ENCODE results near the gene PCNX4.

PCNX4 gene

DNA sequence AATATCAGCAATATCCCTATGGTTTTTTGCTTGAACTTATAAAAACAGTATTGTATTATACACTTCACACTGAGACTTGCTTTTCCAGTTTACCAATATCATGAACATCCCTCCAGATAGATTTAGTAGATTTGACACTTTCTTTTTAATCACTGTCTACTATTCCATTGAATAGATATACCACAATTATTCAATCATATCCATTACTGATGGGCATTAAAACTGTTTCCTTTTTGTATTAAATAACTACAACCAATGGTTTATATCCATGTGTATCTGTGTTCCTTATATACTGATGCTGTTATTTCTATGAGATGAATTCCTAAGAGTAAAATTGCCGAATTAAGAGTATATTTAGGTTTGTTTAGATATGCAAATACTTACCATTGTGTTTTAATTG, 86.4 kb downstream of the PCNX4 start:
- no peak overlapping the region for H3K27ac ChIP-seq (ENCODE audit: low read depth, low read length, poor library complexity, severe bottlenecking)
- no peak overlapping the region for H3K9ac ChIP-seq (ENCODE audit: low read length)
- peaks cover 5% of the 10 kb centered on the region; the same call in 1 of the 2 replicates for H3K9me3 ChIP-seq (ENCODE audit: low read length)
- H3K4me2 ChIP-seq (ENCODE audit: low read length): no peak overlapping the region
- no peaks in the 10 kb centered on the region for H3K9me2 ChIP-seq (ENCODE audit: low read depth, low read length)
- H3F3A ChIP-seq (ENCODE audit: insufficient read depth, low read length): no peaks in the 10 kb centered on the region
- no peaks in the 10 kb centered on the region for H3K27me3 ChIP-seq (ENCODE audit: insufficient read depth, low read length)
- no peaks in the 10 kb centered on the region for H4K20me1 ChIP-seq (ENCODE audit: insufficient read depth, low read length)
- TF ChIP-seq, protein P1, sequence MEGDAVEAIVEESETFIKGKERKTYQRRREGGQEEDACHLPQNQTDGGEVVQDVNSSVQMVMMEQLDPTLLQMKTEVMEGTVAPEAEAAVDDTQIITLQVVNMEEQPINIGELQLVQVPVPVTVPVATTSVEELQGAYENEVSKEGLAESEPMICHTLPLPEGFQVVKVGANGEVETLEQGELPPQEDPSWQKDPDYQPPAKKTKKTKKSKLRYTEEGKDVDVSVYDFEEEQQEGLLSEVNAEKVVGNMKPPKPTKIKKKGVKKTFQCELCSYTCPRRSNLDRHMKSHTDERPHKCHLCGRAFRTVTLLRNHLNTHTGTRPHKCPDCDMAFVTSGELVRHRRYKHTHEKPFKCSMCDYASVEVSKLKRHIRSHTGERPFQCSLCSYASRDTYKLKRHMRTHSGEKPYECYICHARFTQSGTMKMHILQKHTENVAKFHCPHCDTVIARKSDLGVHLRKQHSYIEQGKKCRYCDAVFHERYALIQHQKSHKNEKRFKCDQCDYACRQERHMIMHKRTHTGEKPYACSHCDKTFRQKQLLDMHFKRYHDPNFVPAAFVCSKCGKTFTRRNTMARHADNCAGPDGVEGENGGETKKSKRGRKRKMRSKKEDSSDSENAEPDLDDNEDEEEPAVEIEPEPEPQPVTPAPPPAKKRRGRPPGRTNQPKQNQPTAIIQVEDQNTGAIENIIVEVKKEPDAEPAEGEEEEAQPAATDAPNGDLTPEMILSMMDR (IDR thresholded peaks at IDR 0.05; ENCODE audit: low read length): no peak
- TF ChIP-seq EZH2 (IDR thresholded peaks at IDR 0.05; ENCODE audit: borderline replicate concordance, low read length): no peak
- no peaks in the 10 kb centered on the region for H3K79me2 ChIP-seq (ENCODE audit: insufficient read depth, low read length)
- peaks cover 6% of the 10 kb centered on the region for H3K4me1 ChIP-seq (ENCODE audit: insufficient read depth, low read length, severe bottlenecking)
- H3K36me3 ChIP-seq (ENCODE audit: insufficient read depth, low read length): no peaks in the 10 kb centered on the region
- no peak overlapping the region for H3K4me3 ChIP-seq (ENCODE audit: low read depth, low read length, poor library complexity, severe bottlenecking)
- no peak overlapping the region for H2AFZ ChIP-seq (ENCODE audit: low read length)

- Histone ChIP-seq H3K27me3 (ENCODE audit: insufficient read depth, low read length) (no peaks in the 10 kb centered on the region), H3K27ac (ENCODE audit: low read depth, low read length, poor library complexity, severe bottlenecking) (no peak overlapping the region), H3K79me2 (ENCODE audit: insufficient read depth, low read length) (no peaks in the 10 kb centered on the region), H4K20me1 (ENCODE audit: insufficient read depth, low read length) (no peaks in the 10 kb centered on the region), H3K4me2 (ENCODE audit: low read length) (no peak overlapping the region), H3K36me3 (ENCODE audit: insufficient read depth, low read length) (no peaks in the 10 kb centered on the region), H3K9me3 (ENCODE audit: low read length) (peaks cover 5% of the 10 kb centered on the region; the same call in 1 of the 2 replicates), H3K9ac (ENCODE audit: low read length) (no peak overlapping the region), H3K4me1 (ENCODE audit: insufficient read depth, low read length, severe bottlenecking) (peaks cover 13% of the 10 kb centered on the region), H3K4me3 (ENCODE audit: low read depth, low read length, poor library complexity, severe bottlenecking) (no peak overlapping the region), H2AFZ (ENCODE audit: low read length) (no peak overlapping the region), H3F3A (ENCODE audit: insufficient read depth, low read length) (no peaks in the 10 kb centered on the region), H3K9me2 (ENCODE audit: low read depth, low read length) (no peaks in the 10 kb centered on the region)
- no peak for TF ChIP-seq EZH2 (IDR thresholded peaks at IDR 0.05; ENCODE audit: borderline replicate concordance, low read length)
- TF ChIP-seq, protein P1 (IDR thresholded peaks at IDR 0.05; ENCODE audit: low read length): no peak
Observed at GRCh38 chr14:60178820-60179219, 87.1 kb downstream of the PCNX4 start.

DNA sequence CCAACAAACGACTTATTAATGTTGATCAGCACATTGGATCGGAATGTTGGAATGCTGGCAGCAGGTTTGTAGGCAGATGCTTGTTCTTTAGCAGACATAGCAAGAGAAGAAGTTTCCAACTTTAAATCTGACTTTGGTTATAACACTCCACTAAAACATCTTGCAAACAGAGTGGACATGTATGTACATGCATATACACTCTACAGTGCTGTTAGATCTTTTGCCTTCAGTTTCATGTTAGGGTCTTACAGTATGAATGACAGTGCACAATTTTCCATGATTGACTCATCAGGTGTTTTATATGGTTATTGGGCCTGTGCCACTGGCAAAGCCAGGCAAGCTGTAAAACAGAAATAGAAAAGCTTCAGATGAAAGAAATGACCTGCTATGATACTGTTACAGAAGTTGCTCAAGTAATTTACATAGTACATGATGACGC, 87.7 kb downstream of the PCNX4 start:
- Histone ChIP-seq H3K27me3 (ENCODE audit: insufficient read depth, low read length) (no peaks in the 10 kb centered on the region), H3K9me3 (ENCODE audit: low read length) (peaks cover 5% of the 10 kb centered on the region; the same call in 1 of the 2 replicates), H3K27ac (ENCODE audit: low read depth, low read length, poor library complexity, severe bottlenecking) (no peak overlapping the region), H3K9ac (ENCODE audit: low read length) (no peak overlapping the region), H4K20me1 (ENCODE audit: insufficient read depth, low read length) (no peaks in the 10 kb centered on the region), H3K36me3 (ENCODE audit: insufficient read depth, low read length) (no peaks in the 10 kb centered on the region), H3K4me2 (ENCODE audit: low read length) (no peak overlapping the region), H3K4me1 (ENCODE audit: insufficient read depth, low read length, severe bottlenecking) (peaks cover 19% of the 10 kb centered on the region), H3K9me2 (ENCODE audit: low read depth, low read length) (no peaks in the 10 kb centered on the region), H3K79me2 (ENCODE audit: insufficient read depth, low read length) (no peaks in the 10 kb centered on the region), H3K4me3 (ENCODE audit: low read depth, low read length, poor library complexity, severe bottlenecking) (no peak overlapping the region), H2AFZ (ENCODE audit: low read length) (no peak overlapping the region), H3F3A (ENCODE audit: insufficient read depth, low read length) (no peaks in the 10 kb centered on the region)
- TF ChIP-seq EZH2 (IDR thresholded peaks at IDR 0.05; ENCODE audit: borderline replicate concordance, low read length): no peak
- TF ChIP-seq, protein P1 (IDR thresholded peaks at IDR 0.05; ENCODE audit: low read length): no peak

All from OCI-LY1 (cell line).